Astrocyte of the cerebellum (primary cell): ENCODE results near the gene TRIM26.
"Not testable (repeated sequence)": the region's sequence is repeated elsewhere in the genome, so short reads cannot be mapped to it uniquely, and the experiment has no call there.

ENCODE experiments used
- DNase-seq: peaks from one replicate; pipeline ENCODE4 v3.0.0-alpha.2; 2011; ENCODE audit warnings: low read depth
- H3K4me3 ChIP-seq: 2 replicates; pipeline ENCODE4 v1.5.1; 2011; ENCODE audit warnings: mild to moderate bottlenecking, low read depth, low read length, moderate library complexity
- CTCF ChIP-seq: IDR thresholded peaks from 2 replicates; pipeline ENCODE4 v1.5.1; 2012; ENCODE audit warnings: low read length, low read depth, moderate library complexity, mild to moderate bottlenecking; ENCODE audit errors: missing control alignments
- in situ Hi-C: cut with HindIII; loops from 2 replicates; pipeline ENCODE4 v1.10.0; 2017; ENCODE audit warnings: low sequenced_read_pairs

Gene TRIM26

GRCh38 chr6:30212865-30213666, at the start of gene TRIM26:
TRIM26 (minus strand) TSS chr6:30213406; CDS start chr6:30199103, 14,303 bp downstream.
- TF ChIP-seq CTCF: no peak
- H3K4me3 ChIP-seq: peak within 1 kb of the TSS; percentile 91
- in situ Hi-C loops: no loop called here
- peak; percentile 92 for DNase-seq

- no peak for TF ChIP-seq CTCF
- DNase-seq: no peak
- peak overlapping the region; percentile 83 for H3K4me3 ChIP-seq
- in situ Hi-C loops: no loop called here
These were observed 46.9 kb upstream of the TRIM26 start for GRCh38 chr6:30260036-30260504.

- H3K4me3 ChIP-seq: peak overlapping the region; percentile 83
- TF ChIP-seq CTCF: peak; percentile 40
- in situ Hi-C loops: no loop called here
- peak; percentile 50 for DNase-seq
These were observed 46.2 kb upstream of the TRIM26 start for GRCh38 chr6:30259140-30260035.

GRCh38 chr6:30258204-30258603, 45.0 kb upstream of the TRIM26 start:
- no peak for TF ChIP-seq CTCF
- in situ Hi-C loops: no loop called here
- no peak overlapping the region for H3K4me3 ChIP-seq
- DNase-seq: no peak

- DNase-seq, in situ Hi-C loops, H3K4me3 ChIP-seq: not testable (repeated sequence)
These were observed 39.2 kb upstream of the TRIM26 start for GRCh38 chr6:30252417-30252816.

GRCh38 chr6:30244560-30244959, 31.4 kb upstream of the TRIM26 start:
- no peak for TF ChIP-seq CTCF
- no peak for DNase-seq
- in situ Hi-C loops: no loop called here

More at GRCh38 chr6:30244560-30244959, 31.4 kb upstream of the TRIM26 start:
- no peak overlapping the region for H3K4me3 ChIP-seq
